ENCODE data around the gene ANKRD45.

GRCh38 chr1:173663159-173663558, 6.5 kb downstream of the ANKRD45 start:
- TF ChIP-seq CTCF (IDR thresholded peaks at IDR 0.05; ENCODE audit: low read depth, low read length, poor library complexity, severe bottlenecking): no peak
- no peak for TF ChIP-seq EZH2phosphoT487 (IDR thresholded peaks at IDR 0.05; ENCODE audit: borderline replicate concordance, low read length)
